ENCODE data around the gene RNF13.
"Not testable (repeated sequence)": the region's sequence is repeated elsewhere in the genome, so short reads cannot be mapped to it uniquely, and the experiment has no call there.

RNF13 gene

DNA sequence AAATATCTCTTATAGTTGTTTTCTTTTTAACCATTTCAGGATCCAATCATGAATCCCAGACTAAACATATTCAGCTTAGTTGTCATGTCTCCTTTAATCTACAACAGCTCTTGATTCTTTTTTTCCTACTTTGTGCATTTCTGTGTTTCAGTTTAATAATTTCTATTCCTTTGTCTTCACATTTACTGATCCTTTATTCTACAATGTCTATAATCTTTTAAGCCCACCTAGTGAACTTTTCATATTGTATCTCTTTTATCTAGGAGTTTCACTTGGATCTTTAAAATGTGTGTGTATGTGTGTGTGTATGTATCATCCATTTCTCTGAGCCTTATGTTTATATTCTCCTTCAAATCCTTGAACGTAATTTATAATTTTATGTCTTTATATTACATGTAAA is 70.1 kb downstream of the RNF13 start:
- no peak for DNase-seq (ENCODE audit: insufficient read length, low spot score)
- TF ChIP-seq POLR2A (IDR thresholded peaks at IDR 0.05; ENCODE audit: low read depth, low read length) = no peak
- no peak for FAIRE-seq

DNA sequence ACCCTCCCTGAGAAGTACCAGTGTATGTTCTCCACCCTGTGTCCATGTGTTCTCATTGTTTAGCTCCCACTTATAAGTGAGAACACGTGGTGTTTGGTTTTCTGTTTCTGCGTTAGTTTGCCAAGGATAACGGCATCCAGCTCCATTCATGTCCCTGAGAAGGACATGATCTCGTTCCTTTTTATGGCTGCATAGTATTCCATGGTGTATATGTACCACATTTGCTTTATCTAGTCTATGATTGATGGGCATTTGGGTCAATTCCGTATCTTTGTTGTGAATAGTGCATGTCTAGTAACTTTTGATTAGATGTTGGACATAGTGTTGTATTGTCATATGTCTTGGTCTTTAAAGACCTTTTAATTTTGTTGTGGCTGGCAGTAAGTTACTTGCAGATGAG is 70.8 kb downstream of the RNF13 start:
- not testable (repeated sequence) for FAIRE-seq; DNase-seq (ENCODE audit: insufficient read length, low spot score)

DNA sequence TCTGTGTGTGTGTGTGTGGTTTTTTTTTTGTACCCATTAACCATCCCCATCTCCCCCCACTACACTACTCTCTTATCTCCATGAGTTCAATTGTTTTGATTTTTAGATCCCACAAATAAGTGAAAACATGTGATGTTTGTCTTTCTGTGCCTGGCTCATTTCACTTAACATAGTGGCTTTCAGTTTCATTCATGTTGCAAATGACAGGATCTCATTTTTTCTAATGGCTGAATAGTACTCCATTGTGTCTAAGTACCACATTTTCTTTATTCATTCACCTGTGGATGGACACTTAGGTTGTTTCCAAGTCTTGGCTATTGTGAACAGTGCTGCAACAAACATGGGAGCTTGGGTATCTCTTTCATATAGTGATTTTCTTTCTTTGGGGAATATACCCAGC is 71.8 kb downstream of the RNF13 start:
- DNase-seq (ENCODE audit: insufficient read length, low spot score); FAIRE-seq: not testable (repeated sequence)

DNA sequence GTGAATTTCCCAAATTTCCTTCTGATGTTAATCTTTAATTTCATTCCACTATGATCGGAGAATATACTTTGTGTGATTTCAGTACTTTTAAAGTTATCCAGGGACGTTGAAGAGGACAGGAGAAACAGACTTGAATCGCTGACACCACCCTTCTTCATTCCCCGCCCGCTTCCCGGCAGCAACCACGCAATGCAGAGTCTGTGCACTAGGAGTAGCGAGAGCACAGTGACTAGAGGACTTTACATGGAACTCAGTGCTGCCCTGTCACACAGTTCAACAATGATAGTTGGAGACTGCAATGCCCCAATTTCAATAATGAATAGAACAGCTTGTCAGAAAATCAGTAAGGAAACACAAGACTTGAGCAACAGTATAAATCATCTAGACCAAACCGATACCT is 73.9 kb downstream of the RNF13 start:
- DNase-seq (ENCODE audit: insufficient read length, low spot score) (no peak), FAIRE-seq (no peak)
- no peak for TF ChIP-seq POLR2A (IDR thresholded peaks at IDR 0.05; ENCODE audit: low read depth, low read length)

DNA sequence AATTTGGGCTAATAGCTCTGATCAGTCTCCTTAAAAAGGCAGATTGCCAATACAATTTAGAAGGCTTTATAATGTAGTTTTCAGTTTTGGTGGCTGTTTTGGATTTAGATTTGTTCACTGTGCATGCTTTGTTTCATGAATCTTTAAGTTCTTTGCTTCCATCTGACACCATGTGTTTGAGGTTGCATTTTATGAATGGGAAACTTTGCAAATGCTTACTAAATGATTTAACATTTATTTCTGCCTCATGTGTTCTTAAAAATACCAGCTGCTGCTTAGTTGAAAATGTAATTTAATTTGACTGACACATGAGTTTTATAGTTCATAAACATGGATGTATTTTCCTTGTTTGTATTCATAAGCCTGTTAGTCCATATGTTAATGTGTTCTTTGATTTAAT is 78.6 kb downstream of the RNF13 start:
- no peak for DNase-seq (ENCODE audit: insufficient read length, low spot score)
- FAIRE-seq = no peak
- TF ChIP-seq POLR2A (IDR thresholded peaks at IDR 0.05; ENCODE audit: low read depth, low read length) = no peak

DNA sequence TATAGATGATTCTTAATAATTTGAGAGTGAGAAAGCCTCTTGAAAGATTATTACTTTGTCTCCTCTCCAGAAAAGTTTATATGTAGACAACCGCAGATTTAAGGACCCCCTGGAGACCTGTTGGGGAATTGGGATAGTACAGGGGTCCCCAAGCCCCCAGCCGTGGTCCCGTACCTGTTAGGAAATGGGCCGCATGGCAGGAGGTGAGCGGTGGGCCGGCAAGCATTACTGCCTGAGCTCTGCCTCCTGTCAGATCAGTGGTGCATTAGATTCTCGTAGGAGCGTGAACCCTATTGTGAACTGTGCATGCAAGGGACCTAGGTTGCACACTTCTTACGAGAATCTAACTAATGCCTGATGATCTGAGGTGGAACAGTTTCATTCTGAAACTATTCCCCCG is 79.4 kb downstream of the RNF13 start:
- no peak for TF ChIP-seq POLR2A (IDR thresholded peaks at IDR 0.05; ENCODE audit: low read depth, low read length)
- FAIRE-seq = no peak
- DNase-seq (ENCODE audit: insufficient read length, low spot score) = no peak

DNA sequence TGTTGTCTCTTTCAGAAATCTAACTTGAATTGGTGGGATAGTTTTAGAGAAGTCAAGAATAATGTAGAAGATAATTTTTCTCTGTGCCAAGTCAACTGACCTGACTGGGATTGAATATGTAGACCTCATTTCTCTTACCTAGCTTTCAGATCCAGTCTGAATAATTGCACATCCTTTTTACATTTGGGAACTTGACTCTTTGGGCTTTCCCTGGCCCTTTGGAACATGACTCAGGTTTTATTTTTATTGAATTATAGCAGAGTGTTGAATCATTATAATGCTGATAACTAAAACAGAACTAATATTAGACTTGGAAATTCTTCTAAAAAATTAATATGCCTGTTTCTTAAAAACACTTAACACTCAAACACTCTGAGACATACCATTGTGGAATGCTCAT is 81.2 kb downstream of the RNF13 start:
- FAIRE-seq = no peak
- no peak for DNase-seq (ENCODE audit: insufficient read length, low spot score)
- no peak for TF ChIP-seq POLR2A (IDR thresholded peaks at IDR 0.05; ENCODE audit: low read depth, low read length)

DNA sequence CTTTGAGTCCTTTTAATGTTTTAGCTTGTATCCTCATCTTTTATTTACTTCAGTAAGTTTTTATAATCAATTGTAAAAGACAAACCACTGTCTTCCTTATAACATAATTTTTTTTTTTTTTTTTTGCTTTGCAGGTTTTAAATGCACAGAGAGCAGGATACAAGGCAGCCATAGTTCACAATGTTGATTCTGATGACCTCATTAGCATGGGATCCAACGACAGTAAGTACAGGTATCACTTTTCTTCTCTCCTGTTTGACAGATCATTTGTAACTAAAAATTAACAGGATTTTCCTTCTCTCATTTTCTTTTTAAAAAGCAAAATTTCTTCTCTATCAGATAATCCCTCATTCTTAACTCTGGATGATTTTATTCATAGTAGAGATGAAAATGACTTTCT is 82.3 kb downstream of the RNF13 start:
- FAIRE-seq = no peak
- DNase-seq (ENCODE audit: insufficient read length, low spot score) = no peak
- TF ChIP-seq POLR2A (IDR thresholded peaks at IDR 0.05; ENCODE audit: low read depth, low read length) = no peak

DNA sequence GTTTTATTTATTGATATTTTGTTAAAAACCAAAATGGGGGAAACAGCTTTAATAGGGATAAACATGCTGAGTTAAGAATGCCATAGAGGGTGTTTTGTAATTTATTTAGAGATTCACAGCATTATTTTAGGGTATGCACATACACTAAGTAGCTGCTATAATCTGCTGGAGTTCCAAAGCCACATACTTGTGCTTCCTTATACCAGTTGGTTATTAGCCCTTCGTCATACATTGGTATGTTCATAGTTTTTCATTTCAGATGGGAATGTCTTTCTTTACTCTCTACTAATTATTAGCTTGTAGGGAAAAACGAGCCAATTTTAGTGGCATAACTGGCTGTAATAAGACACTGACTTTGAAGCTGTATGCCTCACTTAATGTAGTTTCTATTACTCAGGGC is 82.8 kb downstream of the RNF13 start:
- DNase-seq (ENCODE audit: insufficient read length, low spot score) (no peak), FAIRE-seq (no peak)
- TF ChIP-seq POLR2A (IDR thresholded peaks at IDR 0.05; ENCODE audit: low read depth, low read length) = no peak

DNA sequence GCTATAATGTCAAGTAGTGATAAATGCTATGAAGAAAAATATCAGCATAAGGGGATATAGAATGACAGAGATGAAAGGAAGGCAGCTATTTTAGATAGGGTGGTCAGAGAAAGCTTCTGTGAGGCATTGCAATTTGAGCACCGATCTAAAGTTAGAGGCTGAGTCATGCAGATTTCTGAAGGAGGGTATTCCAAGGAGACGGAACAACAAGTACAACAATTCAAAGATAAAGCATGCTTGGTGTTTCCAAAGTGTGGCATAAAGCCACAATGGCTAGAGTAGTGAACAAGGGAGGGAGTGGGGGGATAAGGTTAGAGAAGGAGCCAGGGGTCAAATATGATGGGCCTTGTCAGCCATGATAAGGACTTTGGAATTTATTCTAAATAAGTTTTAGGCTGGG is 85.8 kb downstream of the RNF13 start:
- FAIRE-seq (peak; percentile 69), DNase-seq (ENCODE audit: insufficient read length, low spot score) (no peak)
- TF ChIP-seq POLR2A (IDR thresholded peaks at IDR 0.05; ENCODE audit: low read depth, low read length) = no peak

DNA sequence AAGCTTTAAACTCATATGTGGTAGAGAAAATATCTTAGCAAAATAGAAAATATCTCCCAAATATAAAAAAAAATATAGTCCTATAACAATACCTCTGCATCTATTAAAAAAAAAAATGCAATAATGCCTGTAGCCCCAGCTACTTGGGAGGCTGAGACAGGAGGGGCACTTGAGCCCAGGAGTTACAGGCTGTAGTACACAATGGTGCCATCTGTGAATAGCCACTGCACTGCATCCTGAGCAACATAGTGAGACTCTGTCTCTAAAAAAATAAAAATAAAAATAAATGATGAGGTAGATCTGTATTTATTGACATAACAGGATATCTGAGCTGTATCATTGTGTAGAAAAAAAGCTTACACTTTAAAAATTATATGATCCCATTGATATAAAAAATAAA is 87.3 kb downstream of the RNF13 start:
- FAIRE-seq (no peak), DNase-seq (ENCODE audit: insufficient read length, low spot score) (no peak)
- no peak for TF ChIP-seq POLR2A (IDR thresholded peaks at IDR 0.05; ENCODE audit: low read depth, low read length)

DNA sequence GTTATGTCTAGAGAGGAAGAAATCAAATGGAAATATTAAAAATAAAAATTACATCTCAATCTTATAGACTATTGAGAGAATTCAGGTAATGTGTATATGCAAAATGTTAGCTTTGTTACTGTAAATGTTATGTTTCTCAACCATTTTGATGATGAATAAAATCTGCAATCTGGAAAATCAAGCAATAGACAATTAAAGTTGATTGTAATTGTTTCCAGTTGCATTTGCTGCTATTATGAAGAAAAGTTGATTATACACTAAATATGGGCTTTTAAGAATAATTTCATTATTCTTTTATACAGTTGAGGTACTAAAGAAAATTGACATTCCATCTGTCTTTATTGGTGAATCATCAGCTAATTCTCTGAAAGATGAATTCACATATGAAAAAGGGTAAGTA is 88.8 kb downstream of the RNF13 start:
- no peak for TF ChIP-seq POLR2A (IDR thresholded peaks at IDR 0.05; ENCODE audit: low read depth, low read length)
- DNase-seq (ENCODE audit: insufficient read length, low spot score) = no peak
- FAIRE-seq = peak; percentile 11

DNA sequence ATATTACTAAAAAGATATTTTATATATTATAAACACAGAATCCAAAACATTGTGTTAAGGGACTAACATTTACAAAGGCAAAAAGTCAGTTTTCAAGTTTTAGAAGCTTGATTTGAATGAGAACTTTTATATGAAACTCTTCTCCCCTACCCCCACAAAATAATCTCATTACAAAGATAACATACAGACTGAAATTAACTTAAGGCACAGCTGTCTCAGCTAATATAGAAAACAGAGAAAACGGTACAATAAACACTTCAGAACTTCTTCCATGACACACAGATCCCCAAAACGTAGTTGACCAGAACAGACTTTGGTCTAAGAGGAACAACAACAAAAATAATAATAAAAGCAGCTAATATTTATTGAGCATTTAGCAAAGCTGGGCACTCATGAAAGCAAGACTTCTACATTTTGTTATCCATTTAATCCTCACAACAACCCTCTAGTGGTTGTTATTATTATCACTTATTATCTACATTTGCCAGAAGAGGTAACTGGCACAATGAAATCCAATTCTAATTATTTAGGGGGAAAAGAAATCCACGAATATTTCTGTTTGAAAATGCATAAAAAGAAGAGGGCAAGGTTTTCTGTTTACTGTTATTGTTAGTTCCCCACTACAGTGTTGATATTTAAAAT is 89.6 kb downstream of the RNF13 start:
- FAIRE-seq = no peak
- no peak for TF ChIP-seq POLR2A (IDR thresholded peaks at IDR 0.05; ENCODE audit: low read depth, low read length)
- DNase-seq (ENCODE audit: insufficient read length, low spot score) = no peak

DNA sequence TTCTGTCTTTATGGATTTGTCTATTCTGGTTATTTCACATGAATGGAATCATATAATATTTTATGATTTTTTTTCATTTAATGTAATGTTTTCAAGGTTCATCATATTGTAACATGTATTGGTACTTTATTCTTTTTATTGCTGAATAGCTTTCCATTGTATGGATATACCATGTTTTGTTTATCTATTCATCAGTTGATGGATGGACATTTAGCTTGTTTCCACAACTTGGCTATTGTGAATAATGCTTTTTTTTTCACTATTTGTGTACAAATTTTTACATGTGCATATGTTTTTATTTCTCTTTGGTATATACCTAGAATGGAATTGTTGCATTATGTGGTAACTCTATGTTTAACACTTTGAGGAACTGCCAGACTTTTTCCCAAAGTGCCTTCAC is 93.0 kb downstream of the RNF13 start:
- no peak for TF ChIP-seq POLR2A (IDR thresholded peaks at IDR 0.05; ENCODE audit: low read depth, low read length)
- FAIRE-seq (no peak), DNase-seq (ENCODE audit: insufficient read length, low spot score) (no peak)

DNA sequence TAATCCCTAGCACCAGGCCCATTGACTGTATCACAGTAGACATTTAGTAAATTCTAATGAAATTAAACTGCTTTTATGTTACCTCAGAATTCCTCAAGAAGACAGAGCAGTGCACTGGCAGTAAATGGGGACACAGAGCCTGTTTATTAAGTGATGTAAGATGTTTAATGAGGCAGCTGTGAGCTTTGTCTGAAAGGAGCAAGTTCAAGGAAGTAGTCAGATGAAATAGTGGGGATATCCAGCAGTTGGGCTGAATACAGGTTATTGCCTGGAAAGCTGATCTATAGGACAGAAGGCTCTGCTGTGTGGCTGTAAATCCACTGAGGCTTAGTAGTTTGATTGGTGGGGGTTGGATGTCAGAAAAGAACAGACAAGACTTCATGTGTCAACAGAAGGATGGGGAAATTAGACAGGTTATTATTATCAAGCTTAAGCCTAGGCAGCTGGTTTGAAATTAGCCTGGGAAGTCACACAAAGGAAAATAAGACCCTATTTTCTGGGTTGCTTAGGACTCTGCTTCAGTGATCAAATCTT is 95.5 kb downstream of the RNF13 start:
- TF ChIP-seq POLR2A (IDR thresholded peaks at IDR 0.05; ENCODE audit: low read depth, low read length) = no peak
- DNase-seq (ENCODE audit: insufficient read length, low spot score) (no peak), FAIRE-seq (no peak)

DNA sequence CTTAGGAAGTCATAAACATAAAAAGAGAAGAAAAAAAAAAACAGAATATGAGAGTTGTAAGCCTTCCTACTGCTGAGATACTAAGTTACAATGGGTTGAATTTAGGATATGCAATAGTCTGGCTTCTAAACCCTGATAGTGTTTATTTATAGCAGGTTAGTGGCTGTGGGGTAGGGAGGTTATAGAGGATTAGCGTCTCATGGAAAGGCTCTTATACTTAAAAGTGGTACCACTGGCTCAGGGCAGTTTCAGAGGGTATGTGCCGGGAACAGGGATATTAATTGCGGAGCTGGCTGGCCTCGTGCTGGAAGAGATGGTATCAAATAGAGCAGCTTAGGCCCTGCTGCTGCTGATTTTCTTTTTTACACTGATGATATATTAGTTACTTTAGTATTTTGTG is 96.9 kb downstream of the RNF13 start:
- no peak for FAIRE-seq

More for the DNA sequence above, 96.9 kb downstream of the RNF13 start:
- no peak for DNase-seq (ENCODE audit: insufficient read length, low spot score)
- TF ChIP-seq POLR2A (IDR thresholded peaks at IDR 0.05; ENCODE audit: low read depth, low read length) = no peak

Data from H54 (cell line).